ENCODE measurements around the gene SLC14A1.

The SLC14A1 gene
- total RNA-seq: 0.06 to 20.6 (median 1.9) reads per million in 9 experiments

GRCh38 chr18:45723567-45724355 lies at the start of gene SLC14A1:
Gene SLC14A1 (plus strand): TSS chr18:45724181. CDS start chr18:45730321, 6,140 bp downstream.
- no peaks in the 10 kb centered on the region for H3K9me3 Mint-ChIP-seq
- H3K27ac Mint-ChIP-seq: no peak within 1 kb of the TSS
- no peak for DNase-seq
- no peaks in the 10 kb centered on the region for H3K27me3 Mint-ChIP-seq
- no peak within 1 kb of the TSS for H3K4me3 Mint-ChIP-seq
- H3K36me3 Mint-ChIP-seq (ENCODE audit: insufficient read depth): no peaks in the 10 kb centered on the region
- no peak for ATAC-seq (replicated peaks)
- H3K4me1 Mint-ChIP-seq (ENCODE audit: low read depth in 2 of 2): peaks cover 0 to under 1% of the 10 kb centered on the region in 2 donors

- no peaks in the 10 kb centered on the region for H3K9me3 Mint-ChIP-seq
- no peak overlapping the region for H3K27ac Mint-ChIP-seq
- no peaks in the 10 kb centered on the region for H3K27me3 Mint-ChIP-seq
- ATAC-seq (replicated peaks) (no peak), DNase-seq (no peak)
- H3K4me3 Mint-ChIP-seq: no peak overlapping the region
- no peaks in the 10 kb centered on the region for H3K36me3 Mint-ChIP-seq (ENCODE audit: insufficient read depth)
- peaks cover 3 to 8% of the 10 kb centered on the region in 2 donors for H3K4me1 Mint-ChIP-seq (ENCODE audit: low read depth in 2 of 2)
These were observed 46.6 kb upstream of the SLC14A1 start for GRCh38 chr18:45677276-45677807.

- ATAC-seq (replicated peaks): no peak
- Mint-ChIP-seq H3K4me1 (ENCODE audit: low read depth in 2 of 2) (peaks cover 9 to 12% of the 10 kb centered on the region in 2 donors), H3K27ac (no peak overlapping the region), H3K27me3 (no peaks in the 10 kb centered on the region), H3K4me3 (no peak overlapping the region), H3K36me3 (ENCODE audit: insufficient read depth) (no peaks in the 10 kb centered on the region), H3K9me3 (no peaks in the 10 kb centered on the region)
- DNase-seq: no peak
These were observed 45.5 kb upstream of the SLC14A1 start for GRCh38 chr18:45678441-45678840.

GRCh38 chr18:45678850-45679249 lies 45.1 kb upstream of the SLC14A1 start:
- Mint-ChIP-seq H3K27ac (no peak overlapping the region), H3K9me3 (no peaks in the 10 kb centered on the region), H3K36me3 (ENCODE audit: insufficient read depth) (no peaks in the 10 kb centered on the region), H3K4me3 (no peak overlapping the region), H3K4me1 (ENCODE audit: low read depth in 2 of 2) (peaks cover 10 to 12% of the 10 kb centered on the region in 2 donors), H3K27me3 (no peaks in the 10 kb centered on the region)
- DNase-seq (no peak), ATAC-seq (replicated peaks) (no peak)

- no peak overlapping the region for H3K27ac Mint-ChIP-seq
- no peak overlapping the region for H3K4me3 Mint-ChIP-seq
- ATAC-seq (replicated peaks) (no peak), DNase-seq (no peak)
- H3K9me3 Mint-ChIP-seq: no peaks in the 10 kb centered on the region
- H3K27me3 Mint-ChIP-seq: no peaks in the 10 kb centered on the region
- H3K4me1 Mint-ChIP-seq (ENCODE audit: low read depth in 2 of 2): peaks cover 20 to 21% of the 10 kb centered on the region in 2 donors
- no peaks in the 10 kb centered on the region for H3K36me3 Mint-ChIP-seq (ENCODE audit: insufficient read depth)
These were observed 43.8 kb upstream of the SLC14A1 start for GRCh38 chr18:45680066-45680690.

- H3K9me3 Mint-ChIP-seq: no peaks in the 10 kb centered on the region
- peaks cover 38 to 39% of the 10 kb centered on the region in 2 donors for H3K4me1 Mint-ChIP-seq (ENCODE audit: low read depth in 2 of 2)
- peaks cover 7% of the 10 kb centered on the region for H3K36me3 Mint-ChIP-seq (ENCODE audit: insufficient read depth)
- no peak overlapping the region for H3K4me3 Mint-ChIP-seq
- peak overlapping the region in 1 of 2 donors; percentile 86 for H3K27ac Mint-ChIP-seq
- H3K27me3 Mint-ChIP-seq: no peaks in the 10 kb centered on the region
- DNase-seq (no peak), ATAC-seq (replicated peaks) (no peak)
These were observed 41.8 kb upstream of the SLC14A1 start for GRCh38 chr18:45682181-45682580.

GRCh38 chr18:45684341-45685115 lies 39.5 kb upstream of the SLC14A1 start:
- H3K27ac Mint-ChIP-seq: peak overlapping the region; percentile 49 to 78
- H3K4me3 Mint-ChIP-seq: peak overlapping the region; percentile 22 to 53
- H3K27me3 Mint-ChIP-seq: no peaks in the 10 kb centered on the region
- no peaks in the 10 kb centered on the region for H3K9me3 Mint-ChIP-seq
- ATAC-seq (replicated peaks) (no peak), DNase-seq (no peak)
- peaks cover 54 to 61% of the 10 kb centered on the region in 2 donors for H3K4me1 Mint-ChIP-seq (ENCODE audit: low read depth in 2 of 2)
- H3K36me3 Mint-ChIP-seq (ENCODE audit: insufficient read depth): peaks cover 15% of the 10 kb centered on the region

- peaks cover 18% of the 10 kb centered on the region for H3K36me3 Mint-ChIP-seq (ENCODE audit: insufficient read depth)
- no peaks in the 10 kb centered on the region for H3K9me3 Mint-ChIP-seq
- DNase-seq: peak; percentile 57 to 58 (median 58)
- H3K4me1 Mint-ChIP-seq (ENCODE audit: low read depth in 2 of 2): peaks cover 61 to 68% of the 10 kb centered on the region in 2 donors
- H3K27me3 Mint-ChIP-seq: no peaks in the 10 kb centered on the region
- H3K4me3 Mint-ChIP-seq: peak overlapping the region; percentile 94
- peak; percentile 83 for ATAC-seq (replicated peaks)
- peak overlapping the region; percentile 94 to 96 for H3K27ac Mint-ChIP-seq
These were observed 36.9 kb upstream of the SLC14A1 start for GRCh38 chr18:45686891-45687611.

GRCh38 chr18:45687621-45688020 lies 36.4 kb upstream of the SLC14A1 start:
- DNase-seq (peak in 2 of 3 experiments; percentile 21 to 28), ATAC-seq (replicated peaks) (peak; percentile 32)
- H3K27me3 Mint-ChIP-seq: no peaks in the 10 kb centered on the region
- no peaks in the 10 kb centered on the region for H3K9me3 Mint-ChIP-seq
- H3K4me3 Mint-ChIP-seq: peak overlapping the region; percentile 94
- H3K4me1 Mint-ChIP-seq (ENCODE audit: low read depth in 2 of 2): peaks cover 59 to 63% of the 10 kb centered on the region in 2 donors
- H3K27ac Mint-ChIP-seq: peak overlapping the region; percentile 94 to 96
- H3K36me3 Mint-ChIP-seq (ENCODE audit: insufficient read depth): peaks cover 18% of the 10 kb centered on the region

GRCh38 chr18:45688113-45688512 lies 35.9 kb upstream of the SLC14A1 start:
- peaks cover 58 to 63% of the 10 kb centered on the region in 2 donors for H3K4me1 Mint-ChIP-seq (ENCODE audit: low read depth in 2 of 2)
- DNase-seq: no peak

GRCh38 chr18:45688833-45689232 lies 35.1 kb upstream of the SLC14A1 start:
- peaks cover 18% of the 10 kb centered on the region for H3K36me3 Mint-ChIP-seq (ENCODE audit: insufficient read depth)
- H3K4me3 Mint-ChIP-seq: peak overlapping the region; percentile 94
- peak overlapping the region; percentile 94 to 96 for H3K27ac Mint-ChIP-seq
- DNase-seq (peak; percentile 53 to 60 (median 54)), ATAC-seq (replicated peaks) (peak; percentile 19)
- no peaks in the 10 kb centered on the region for H3K27me3 Mint-ChIP-seq
- H3K9me3 Mint-ChIP-seq: no peaks in the 10 kb centered on the region
- H3K4me1 Mint-ChIP-seq (ENCODE audit: low read depth in 2 of 2): peaks cover 58 to 59% of the 10 kb centered on the region in 2 donors

More at GRCh38 chr18:45688113-45688512, 35.9 kb upstream of the SLC14A1 start:
- Mint-ChIP-seq H3K4me3 (peak overlapping the region; percentile 94), H3K36me3 (ENCODE audit: insufficient read depth) (peaks cover 18% of the 10 kb centered on the region), H3K27ac (peak overlapping the region; percentile 94 to 96), H3K27me3 (no peaks in the 10 kb centered on the region), H3K9me3 (no peaks in the 10 kb centered on the region)
- ATAC-seq (replicated peaks): no peak

- H3K4me3 Mint-ChIP-seq: peak overlapping the region; percentile 94
- no peak for ATAC-seq (replicated peaks)
These were observed 34.6 kb upstream of the SLC14A1 start for GRCh38 chr18:45689396-45689795.

More at GRCh38 chr18:45689396-45689795, 34.6 kb upstream of the SLC14A1 start:
- Mint-ChIP-seq H3K4me1 (ENCODE audit: low read depth in 2 of 2) (peaks cover 55% of the 10 kb centered on the region in 2 donors), H3K36me3 (ENCODE audit: insufficient read depth) (peaks cover 18% of the 10 kb centered on the region), H3K9me3 (no peaks in the 10 kb centered on the region), H3K27ac (peak overlapping the region; percentile 94 to 96), H3K27me3 (no peaks in the 10 kb centered on the region)
- DNase-seq: no peak
